ENCODE data around the gene TPP1. TPM values are rescaled to one million over a fixed set of nuclear protein-coding genes. Genes with fewer than 3 reads are reported as not detected.

Gene TPP1
- total and polyA plus RNA-seq, 2 of the 13 experiments (the other 11 are each of a cell fraction or from before 2014, with no cell fraction given), result 13.9 to 74.6 TPM

DNA sequence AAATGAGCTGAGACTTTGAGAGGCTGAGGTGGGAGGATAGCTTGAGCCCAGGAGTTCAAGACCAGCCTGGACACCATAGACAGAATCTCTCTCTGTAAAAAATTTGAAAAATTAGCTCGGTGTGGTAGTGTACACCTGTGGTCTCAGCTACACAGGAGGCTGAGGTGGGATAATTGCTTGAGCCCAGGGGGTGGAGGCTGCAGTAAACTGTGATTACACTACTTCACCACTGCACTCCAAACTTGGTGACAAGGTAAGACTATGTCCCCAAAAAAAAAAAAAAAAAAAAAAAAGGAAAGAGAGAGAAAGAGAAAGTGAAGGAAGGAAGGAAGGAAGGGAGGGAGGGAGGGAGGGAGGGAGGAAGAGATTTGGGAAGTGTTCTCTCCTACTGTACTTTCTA, 41.1 kb downstream of the TPP1 start (continued):
- TF ChIP-seq, protein P1, sequence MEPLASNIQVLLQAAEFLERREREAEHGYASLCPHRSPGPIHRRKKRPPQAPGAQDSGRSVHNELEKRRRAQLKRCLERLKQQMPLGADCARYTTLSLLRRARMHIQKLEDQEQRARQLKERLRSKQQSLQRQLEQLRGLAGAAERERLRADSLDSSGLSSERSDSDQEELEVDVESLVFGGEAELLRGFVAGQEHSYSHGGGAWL (CRISPR knock-in tag; IDR thresholded peaks at IDR 0.05), result no peak
- no peak for TF ChIP-seq SMARCC2 (IDR thresholded peaks at IDR 0.05)
- TF ChIP-seq GATAD2A (CRISPR knock-in tag; IDR thresholded peaks at IDR 0.05), result no peak
- TF ChIP-seq FOXK1 (CRISPR knock-in tag; IDR thresholded peaks at IDR 0.05; ENCODE audit: borderline replicate concordance, low read depth), result no peak
- no peak for TF ChIP-seq ZSCAN25 (CRISPR knock-in tag; IDR thresholded peaks at IDR 0.05)
- no peak for TF ChIP-seq TCF7L2 (IDR thresholded peaks at IDR 0.05; ENCODE audit: low read depth, low read length)
- TF ChIP-seq, protein P2, sequence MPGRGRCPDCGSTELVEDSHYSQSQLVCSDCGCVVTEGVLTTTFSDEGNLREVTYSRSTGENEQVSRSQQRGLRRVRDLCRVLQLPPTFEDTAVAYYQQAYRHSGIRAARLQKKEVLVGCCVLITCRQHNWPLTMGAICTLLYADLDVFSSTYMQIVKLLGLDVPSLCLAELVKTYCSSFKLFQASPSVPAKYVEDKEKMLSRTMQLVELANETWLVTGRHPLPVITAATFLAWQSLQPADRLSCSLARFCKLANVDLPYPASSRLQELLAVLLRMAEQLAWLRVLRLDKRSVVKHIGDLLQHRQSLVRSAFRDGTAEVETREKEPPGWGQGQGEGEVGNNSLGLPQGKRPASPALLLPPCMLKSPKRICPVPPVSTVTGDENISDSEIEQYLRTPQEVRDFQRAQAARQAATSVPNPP (CRISPR knock-in tag; IDR thresholded peaks at IDR 0.05), result no peak
- TF ChIP-seq RBAK (CRISPR knock-in tag; IDR thresholded peaks at IDR 0.05), result no peak
- TF ChIP-seq NCOA5 (CRISPR knock-in tag; IDR thresholded peaks at IDR 0.05), result no peak

DNA sequence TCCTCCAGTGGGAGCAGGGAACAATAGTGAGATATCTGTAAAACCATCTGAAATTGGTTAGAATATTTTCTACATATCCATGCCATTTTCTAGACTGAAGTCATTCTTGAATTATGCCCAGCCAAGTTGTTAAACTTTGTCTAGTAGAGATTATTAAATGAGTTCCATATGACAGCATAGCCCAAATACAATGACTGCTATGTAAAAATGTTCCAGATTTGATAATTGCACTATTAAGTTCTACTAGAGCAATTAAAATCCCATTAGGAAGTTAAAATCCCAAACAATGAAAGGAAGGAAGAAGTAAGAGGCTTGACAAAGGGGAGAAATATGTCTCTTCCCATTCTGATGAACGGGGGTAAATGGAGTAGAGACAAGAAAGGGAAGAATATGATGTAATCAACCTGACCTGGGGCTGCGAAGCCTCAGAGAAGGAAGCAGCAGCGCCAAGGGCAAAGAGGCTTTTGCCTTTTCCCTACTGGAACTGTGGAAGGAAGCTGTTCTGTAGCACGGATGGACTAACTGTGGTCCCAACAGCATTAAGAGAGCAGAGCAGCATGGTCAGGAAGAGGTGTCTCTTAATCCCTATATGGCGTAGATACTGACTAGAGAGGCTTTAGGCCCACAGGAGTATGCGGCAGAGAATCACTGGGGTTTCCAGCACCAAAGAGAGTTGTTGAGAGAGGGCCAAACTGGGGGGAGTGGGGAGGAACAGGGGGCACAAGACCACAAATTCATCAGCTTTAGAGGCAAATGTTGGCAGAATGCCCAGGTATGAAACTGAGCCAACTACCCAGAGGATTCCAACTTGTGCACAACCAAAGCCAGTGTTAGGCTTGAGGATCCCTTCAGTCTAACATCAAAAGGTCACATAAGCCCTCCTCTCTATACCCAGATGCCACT, 42.5 kb downstream of the TPP1 start:
- ChIA-PET CTCF (ENCODE audit: low intra/inter-chr PET ratio, low total read pairs) (no interaction called here), POLR2A (no interaction called here)
- intact Hi-C loops (cut with micrococcal nuclease; ENCODE audit: unreplicated experiment) (no loop called here), in situ Hi-C loops (cut with HindIII; ENCODE audit: extremely low pct_ligation_motif_present, low pct_unique_long_range_greater_than_20kb) (no loop called here)
- Histone ChIP-seq H4K20me1 (ENCODE audit: insufficient read depth, low read length) (no peaks in the 10 kb centered on the region), H2AFZ (ENCODE audit: low read length) (no peak overlapping the region), H3K79me2 (ENCODE audit: insufficient read depth, low read length) (no peaks in the 10 kb centered on the region), H3K4me3 (replicated peaks in 1 of 3; ENCODE audit: insufficient read depth in 1 of 3, low read depth in 2 of 3, low read length in 3 of 3) (no peak overlapping the region), H3K27me3 (ENCODE audit: control insufficient read depth in 1 of 2, insufficient read depth in 2 of 2, low read length in 2 of 2) (no peaks in the 10 kb centered on the region), H3K4me1 (ENCODE audit: insufficient read depth, low read length) (no peaks in the 10 kb centered on the region), H3K4me2 (ENCODE audit: low read depth, low read length) (no peak overlapping the region), H3K9me3 (ENCODE audit: low read length) (no peaks in the 10 kb centered on the region), H3K9ac (ENCODE audit: insufficient read depth, low read depth, low read length) (no peak overlapping the region), H3K36me3 (replicated peaks in 1 of 2; ENCODE audit: control insufficient read depth in 1 of 2, insufficient read depth in 2 of 2, low read length in 2 of 2) (no peaks in the 10 kb centered on the region), H3K27ac (ENCODE audit: extremely low read length, insufficient read depth, low read length) (no peak overlapping the region)
- FAIRE-seq, result no peak
- ATAC-seq, result no peak
- WGBS (ENCODE audit: low lambda C conversion rate), result 98% methylated on average over 5 of the region's 6 CpGs
- DNase-seq (ENCODE audit: low spot score), result no peak
- no TSS peak for BruUV-seq (replicated peaks)
- TF ChIP-seq, protein P3, sequence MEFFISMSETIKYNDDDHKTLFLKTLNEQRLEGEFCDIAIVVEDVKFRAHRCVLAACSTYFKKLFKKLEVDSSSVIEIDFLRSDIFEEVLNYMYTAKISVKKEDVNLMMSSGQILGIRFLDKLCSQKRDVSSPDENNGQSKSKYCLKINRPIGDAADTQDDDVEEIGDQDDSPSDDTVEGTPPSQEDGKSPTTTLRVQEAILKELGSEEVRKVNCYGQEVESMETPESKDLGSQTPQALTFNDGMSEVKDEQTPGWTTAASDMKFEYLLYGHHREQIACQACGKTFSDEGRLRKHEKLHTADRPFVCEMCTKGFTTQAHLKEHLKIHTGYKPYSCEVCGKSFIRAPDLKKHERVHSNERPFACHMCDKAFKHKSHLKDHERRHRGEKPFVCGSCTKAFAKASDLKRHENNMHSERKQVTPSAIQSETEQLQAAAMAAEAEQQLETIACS (CRISPR knock-in tag; IDR thresholded peaks at IDR 0.05), result no peak
- TF ChIP-seq NCOA2 (CRISPR knock-in tag; IDR thresholded peaks at IDR 0.05) (no peak), REPIN1 (CRISPR knock-in tag; IDR thresholded peaks at IDR 0.05; ENCODE audit: borderline replicate concordance, low read depth) (no peak), ATAD3A (CRISPR knock-in tag; IDR thresholded peaks at IDR 0.05) (no peak)
- TF ChIP-seq, protein P4, sequence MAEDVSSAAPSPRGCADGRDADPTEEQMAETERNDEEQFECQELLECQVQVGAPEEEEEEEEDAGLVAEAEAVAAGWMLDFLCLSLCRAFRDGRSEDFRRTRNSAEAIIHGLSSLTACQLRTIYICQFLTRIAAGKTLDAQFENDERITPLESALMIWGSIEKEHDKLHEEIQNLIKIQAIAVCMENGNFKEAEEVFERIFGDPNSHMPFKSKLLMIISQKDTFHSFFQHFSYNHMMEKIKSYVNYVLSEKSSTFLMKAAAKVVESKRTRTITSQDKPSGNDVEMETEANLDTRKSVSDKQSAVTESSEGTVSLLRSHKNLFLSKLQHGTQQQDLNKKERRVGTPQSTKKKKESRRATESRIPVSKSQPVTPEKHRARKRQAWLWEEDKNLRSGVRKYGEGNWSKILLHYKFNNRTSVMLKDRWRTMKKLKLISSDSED (CRISPR knock-in tag; IDR thresholded peaks at IDR 0.05), result no peak
- TF ChIP-seq, protein P5, sequence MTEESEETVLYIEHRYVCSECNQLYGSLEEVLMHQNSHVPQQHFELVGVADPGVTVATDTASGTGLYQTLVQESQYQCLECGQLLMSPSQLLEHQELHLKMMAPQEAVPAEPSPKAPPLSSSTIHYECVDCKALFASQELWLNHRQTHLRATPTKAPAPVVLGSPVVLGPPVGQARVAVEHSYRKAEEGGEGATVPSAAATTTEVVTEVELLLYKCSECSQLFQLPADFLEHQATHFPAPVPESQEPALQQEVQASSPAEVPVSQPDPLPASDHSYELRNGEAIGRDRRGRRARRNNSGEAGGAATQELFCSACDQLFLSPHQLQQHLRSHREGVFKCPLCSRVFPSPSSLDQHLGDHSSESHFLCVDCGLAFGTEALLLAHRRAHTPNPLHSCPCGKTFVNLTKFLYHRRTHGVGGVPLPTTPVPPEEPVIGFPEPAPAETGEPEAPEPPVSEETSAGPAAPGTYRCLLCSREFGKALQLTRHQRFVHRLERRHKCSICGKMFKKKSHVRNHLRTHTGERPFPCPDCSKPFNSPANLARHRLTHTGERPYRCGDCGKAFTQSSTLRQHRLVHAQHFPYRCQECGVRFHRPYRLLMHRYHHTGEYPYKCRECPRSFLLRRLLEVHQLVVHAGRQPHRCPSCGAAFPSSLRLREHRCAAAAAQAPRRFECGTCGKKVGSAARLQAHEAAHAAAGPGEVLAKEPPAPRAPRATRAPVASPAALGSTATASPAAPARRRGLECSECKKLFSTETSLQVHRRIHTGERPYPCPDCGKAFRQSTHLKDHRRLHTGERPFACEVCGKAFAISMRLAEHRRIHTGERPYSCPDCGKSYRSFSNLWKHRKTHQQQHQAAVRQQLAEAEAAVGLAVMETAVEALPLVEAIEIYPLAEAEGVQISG (CRISPR knock-in tag; IDR thresholded peaks at IDR 0.05), result no peak

Data from HepG2 (cell line).